ENCODE measurements around the gene SYCN.

Gene SYCN

DNA sequence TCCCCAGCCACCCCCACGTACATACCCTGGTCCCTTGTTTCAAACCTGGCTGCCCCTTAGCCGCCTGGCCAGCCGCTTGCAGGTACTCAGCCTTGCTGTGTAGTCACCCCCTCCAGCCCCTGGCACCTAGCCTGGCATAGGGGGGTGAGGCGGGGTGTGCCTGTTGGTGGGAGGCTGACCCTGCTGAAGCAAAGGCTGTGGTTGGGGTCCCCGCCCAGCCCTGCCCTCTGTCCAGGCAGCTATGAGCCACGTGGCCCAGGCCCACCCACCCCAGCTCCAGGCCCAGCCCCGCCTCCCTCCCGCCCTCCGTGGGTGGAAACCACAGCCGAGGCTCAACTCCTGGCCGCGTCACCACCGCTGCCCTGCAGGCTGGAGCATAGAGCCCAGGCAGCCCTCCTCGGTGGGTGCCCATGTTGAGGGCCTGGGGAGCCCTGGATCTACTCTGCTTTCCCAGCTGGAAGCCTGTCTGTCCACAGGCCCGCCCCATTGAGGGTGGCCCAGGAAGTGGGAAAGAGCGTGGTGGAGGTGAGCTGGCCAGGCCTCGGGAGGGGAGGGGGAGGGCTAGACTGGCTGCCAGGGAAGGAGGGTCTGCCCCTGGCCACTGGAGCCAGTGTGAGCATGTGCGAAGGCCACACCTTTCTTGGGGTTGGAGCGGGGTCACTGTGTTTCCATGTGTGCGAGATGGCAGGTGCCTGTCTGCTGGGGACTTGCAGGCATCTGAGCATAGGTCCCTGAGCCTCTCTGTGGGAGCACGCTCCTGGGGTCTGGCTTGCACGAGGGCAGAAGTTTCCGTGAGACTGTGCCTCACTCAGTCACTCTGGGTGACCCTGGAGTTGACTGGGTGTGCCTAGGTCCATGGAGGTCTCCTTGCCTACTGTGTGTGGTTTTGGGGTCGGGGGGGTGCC lies 47.5 kb downstream of the SYCN start:
- no peak for DNase-seq (ENCODE audit: low read depth in 4 of 4, low spot score in 1 of 4)

DNA sequence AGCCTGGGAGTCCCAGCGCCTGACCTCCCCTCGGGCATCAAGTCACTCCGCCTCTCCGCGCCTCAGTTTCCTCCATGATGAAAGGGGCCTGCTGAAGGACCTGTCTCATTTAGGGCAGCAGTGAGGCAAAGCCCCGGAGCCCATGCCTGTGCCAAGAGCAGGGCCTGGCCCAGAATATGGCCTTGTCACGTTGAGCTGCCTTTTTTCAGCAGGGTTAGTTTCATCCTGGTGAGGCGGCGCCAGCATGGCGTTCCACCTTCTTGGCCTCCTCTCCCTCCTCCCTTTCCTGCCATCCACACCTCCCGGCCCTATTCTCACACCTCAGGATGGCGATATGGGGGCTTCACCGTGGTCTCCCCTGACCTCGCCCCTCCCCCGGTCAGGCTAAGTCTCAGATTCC lies 48.3 kb downstream of the SYCN start:
- no peak for DNase-seq (ENCODE audit: low read depth in 4 of 4, low spot score in 1 of 4)

DNA sequence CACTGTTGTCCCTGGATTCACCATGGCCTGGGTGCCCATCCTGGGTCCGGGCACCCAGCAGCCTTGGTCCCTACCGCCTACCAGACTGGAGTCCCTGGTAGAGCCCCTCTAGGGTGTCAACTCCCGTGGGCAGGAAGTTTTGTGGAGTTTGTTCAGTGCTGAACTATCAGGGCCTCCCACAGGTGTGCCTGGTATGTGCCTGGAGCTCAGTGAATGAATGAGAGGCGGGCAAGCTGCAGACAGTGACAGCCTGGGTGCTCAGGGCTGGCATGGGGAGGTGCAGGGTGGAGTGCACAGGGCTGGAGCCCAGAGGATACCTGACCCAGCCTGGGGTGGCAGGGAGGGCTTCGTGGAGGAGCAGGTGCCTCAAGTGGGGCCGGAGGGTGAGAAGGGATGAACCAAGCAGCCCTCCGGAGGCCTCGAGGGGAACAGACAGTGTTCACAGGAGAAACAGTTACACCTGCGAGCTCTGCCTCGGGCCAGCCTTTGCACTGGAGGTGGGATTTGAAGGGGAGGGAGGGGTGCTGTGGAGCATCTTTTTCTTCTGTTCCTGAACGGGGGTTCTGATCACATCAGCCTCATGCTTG lies 48.9 kb downstream of the SYCN start:
- DNase-seq (ENCODE audit: low read depth in 4 of 4, low spot score in 1 of 4) = no peak

DNA sequence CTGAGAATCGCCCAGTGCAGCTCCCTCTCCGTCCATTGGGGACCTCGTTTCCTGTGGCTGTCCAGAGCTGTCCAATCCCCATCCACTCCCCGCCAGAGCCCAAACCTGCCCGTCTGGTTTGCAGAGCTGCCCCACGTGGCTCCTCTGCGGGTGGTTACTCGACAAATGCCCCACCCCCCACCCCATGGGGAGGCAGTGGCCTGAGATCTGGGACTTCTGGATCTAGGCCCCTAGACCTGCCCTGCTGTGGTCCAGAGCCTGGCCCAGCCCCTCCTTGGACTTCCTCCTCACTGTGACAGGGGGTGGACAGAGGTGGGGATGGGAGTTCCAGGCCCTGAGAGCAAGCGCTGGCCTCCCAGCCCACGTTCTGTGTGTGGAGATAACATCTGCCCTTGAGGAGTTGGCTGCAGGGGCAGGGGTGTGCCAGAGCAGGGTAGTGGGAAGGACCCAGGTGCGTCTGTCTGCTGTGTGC lies 49.4 kb downstream of the SYCN start:
- no peak for DNase-seq (ENCODE audit: low read depth in 4 of 4, low spot score in 1 of 4)

DNA sequence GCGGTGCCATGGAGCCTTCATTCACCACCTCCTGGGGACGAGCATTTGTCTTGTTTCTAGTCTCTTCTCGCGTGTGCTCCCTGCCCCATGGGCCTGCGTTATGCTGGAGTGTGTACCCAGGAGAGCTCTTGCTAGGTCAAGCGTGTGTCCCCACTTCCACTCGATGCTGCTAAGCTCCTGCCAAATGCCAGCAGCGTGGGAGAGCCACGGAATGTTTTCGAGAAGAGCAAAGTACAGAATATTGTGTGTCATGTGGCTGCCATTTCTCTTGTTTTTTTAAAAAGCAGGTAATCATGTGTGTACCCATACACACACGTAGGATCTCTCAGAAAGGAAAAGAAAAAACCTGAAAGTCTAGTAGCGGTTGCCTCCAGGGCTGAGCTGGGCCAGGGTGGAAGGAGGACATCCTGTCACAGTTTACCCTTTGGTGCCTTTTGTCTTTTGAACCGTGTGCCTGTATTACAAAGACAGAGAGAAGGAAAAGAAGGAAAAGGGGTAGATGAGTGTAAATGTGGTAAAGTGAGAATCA lies 49.9 kb downstream of the SYCN start:
- no peak for DNase-seq (ENCODE audit: low read depth in 4 of 4, low spot score in 1 of 4)

All from stimulated activated CD4-positive, alpha-beta T cell treated with anti-CD3 and anti-CD28 coated beads, Interleukin-1b, Interleukin-23, amount 100 ng/mL, for 24 hours (primary cell).